Choroid plexus epithelial cell (primary cell): ENCODE results near the gene MAN2A1.
A peak's percentile ranks its signal among the peaks of the same experiment; 100 is the strongest.

Experiments
- DNase-seq: peaks from one replicate; pipeline ENCODE4 v3.0.0-alpha.2; 2010; ENCODE audit warnings: low read depth
- H3K4me3 ChIP-seq: 2 replicates; pipeline ENCODE4 v1.5.1; 2011; ENCODE audit warnings: low read depth, mild to moderate bottlenecking, control low read depth, low read length, moderate library complexity
- CTCF ChIP-seq: conservative IDR thresholded peaks from 2 replicates; pipeline ENCODE4 v1.5.1; 2011; ENCODE audit warnings: low read depth, mild to moderate bottlenecking, control low read depth, inconsistent platforms, low read length, moderate library complexity

The MAN2A1 gene

DNA sequence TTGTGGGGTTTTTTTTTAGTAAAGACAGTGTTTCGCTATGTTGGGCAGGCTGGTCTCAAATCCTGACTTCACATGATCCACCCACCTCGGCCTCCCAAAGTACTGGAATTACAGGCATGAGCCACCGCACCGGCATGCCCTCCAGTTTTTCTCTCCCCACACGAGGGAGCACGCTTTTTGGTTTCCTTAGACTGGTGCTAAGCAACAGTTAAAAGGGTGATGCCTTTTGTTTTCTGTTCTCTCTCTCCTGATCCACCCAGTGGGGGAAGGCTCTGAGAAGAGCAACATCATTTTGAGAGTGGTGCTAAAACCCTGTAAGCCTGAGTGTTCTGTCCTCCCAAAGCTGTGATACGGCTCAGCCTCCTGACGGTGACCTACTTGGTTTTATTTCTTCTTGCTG, 146.6 kb downstream of the MAN2A1 start:
- no peak for TF ChIP-seq CTCF
- no peak for DNase-seq
- H3K4me3 ChIP-seq, result no peak overlapping the region

DNA sequence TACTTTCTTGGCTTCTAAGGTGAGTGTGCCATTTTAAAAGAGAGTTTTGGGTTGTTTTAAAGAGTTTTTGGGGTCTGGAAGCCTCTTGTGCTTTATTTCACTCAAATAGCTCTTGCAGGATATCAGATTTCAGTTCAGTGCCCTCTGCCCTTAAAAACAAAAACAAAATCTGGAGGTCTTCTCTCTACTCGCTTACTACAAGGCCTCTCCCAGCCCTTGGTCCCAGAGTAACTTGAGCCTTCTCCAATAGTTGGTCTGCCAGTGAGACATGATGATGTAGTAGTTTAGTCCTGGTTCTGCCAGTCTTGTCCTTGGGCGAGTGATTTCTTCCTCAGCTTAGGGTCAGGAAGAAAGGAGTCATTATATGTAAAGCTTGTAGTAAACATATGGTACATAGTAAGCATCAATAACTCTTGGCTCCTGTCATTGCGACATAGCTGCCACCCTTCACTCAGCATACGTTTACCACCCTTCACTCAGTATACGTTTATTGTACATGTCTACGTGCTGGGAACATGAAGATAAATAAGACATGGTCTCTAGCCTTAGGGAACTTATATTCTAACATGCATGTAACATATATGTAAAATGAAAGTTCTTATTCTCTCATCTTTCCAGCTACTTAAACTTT, 147.6 kb downstream of the MAN2A1 start:
- DNase-seq, result peak; percentile 56
- no peak overlapping the region for H3K4me3 ChIP-seq
- TF ChIP-seq CTCF, result no peak

- no peak overlapping the region for H3K4me3 ChIP-seq
- DNase-seq, result no peak
- no peak for TF ChIP-seq CTCF
Measured at GRCh38 chr5:109838157-109838556, 148.4 kb downstream of the MAN2A1 start.

DNA sequence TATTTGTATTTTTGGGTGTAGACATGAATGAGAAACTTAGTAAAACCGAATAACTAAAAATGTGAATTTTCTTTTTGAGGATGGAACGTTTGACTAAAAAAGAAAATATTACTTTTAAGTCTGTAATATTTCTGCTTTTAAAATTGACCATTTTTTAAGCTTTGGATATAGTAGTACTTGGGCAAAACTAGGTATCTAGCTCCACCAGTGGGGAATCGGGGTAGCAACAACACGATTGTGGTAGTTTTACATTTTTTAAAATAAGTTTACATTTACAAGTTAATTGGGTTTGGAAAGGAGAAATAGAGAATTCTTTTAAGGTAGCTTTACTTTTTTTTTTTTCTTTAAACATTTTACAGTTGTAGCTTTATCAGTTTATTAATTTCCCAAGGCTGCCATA, 154.4 kb downstream of the MAN2A1 start:
- TF ChIP-seq CTCF, result peak; percentile 58
- peak; percentile 56 for DNase-seq
- no peak overlapping the region for H3K4me3 ChIP-seq

DNA sequence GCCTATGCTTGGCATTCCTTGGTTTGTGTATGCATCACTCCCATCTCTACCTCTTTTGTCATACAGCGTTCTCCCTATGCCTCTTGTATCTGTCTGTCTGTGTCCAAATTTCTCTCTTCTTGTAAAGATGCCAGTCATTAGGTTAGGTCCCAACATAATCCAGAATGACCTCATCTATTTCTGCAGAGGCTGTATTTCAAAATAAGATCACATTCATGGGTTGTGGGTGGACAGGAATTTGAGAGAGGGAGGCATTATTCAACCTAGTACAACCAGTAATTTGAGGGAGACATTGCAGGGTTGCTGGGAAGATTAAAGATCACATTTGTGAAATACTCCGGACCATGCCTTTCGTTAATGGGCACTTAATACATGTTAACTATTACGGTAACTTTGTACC, 155.0 kb downstream of the MAN2A1 start:
- no peak for TF ChIP-seq CTCF
- no peak overlapping the region for H3K4me3 ChIP-seq
- peak; percentile 87 for DNase-seq

DNA sequence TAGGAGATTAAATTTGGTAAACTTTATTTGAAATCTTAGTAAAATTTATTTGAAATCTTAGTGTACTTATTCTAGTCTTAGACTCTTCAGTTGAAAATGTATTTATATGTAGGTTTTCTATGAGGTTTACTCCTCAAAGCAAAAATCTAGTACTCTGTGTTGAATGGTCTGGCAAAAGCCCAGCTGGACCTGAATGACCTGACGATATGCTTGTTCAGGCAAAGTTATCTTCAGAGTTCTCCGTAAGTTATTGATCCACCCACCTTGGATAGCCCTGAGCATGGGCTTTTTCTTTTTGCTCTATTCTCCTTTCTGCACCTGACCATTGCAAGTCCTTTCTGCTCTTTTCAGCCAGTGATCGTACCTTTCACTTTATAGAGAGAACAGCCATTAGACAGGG, 158.4 kb downstream of the MAN2A1 start:
- DNase-seq, result no peak
- no peak overlapping the region for H3K4me3 ChIP-seq
- no peak for TF ChIP-seq CTCF

GRCh38 chr5:109849478-109850088, 159.9 kb downstream of the MAN2A1 start:
- TF ChIP-seq CTCF, result no peak
- DNase-seq, result no peak
- H3K4me3 ChIP-seq, result no peak overlapping the region
